Mononuclear cell (primary cell): ENCODE data around the gene KBTBD3. TPM values are rescaled to one million over a fixed set of nuclear protein-coding genes. Genes with fewer than 3 reads are reported as not detected.

ENCODE experiments used
- H3K27me3 ChIP-seq: 2 replicates; pipeline ENCODE4 v1.6.0; 2011; ENCODE audit warnings: low read length, control low read depth; ENCODE audit not compliant: insufficient read depth
- H3K4me1 ChIP-seq: 2 replicates; pipeline ENCODE4 v1.5.1; 2011; ENCODE audit warnings: mild to moderate bottlenecking, low read length, control low read depth; ENCODE audit not compliant: insufficient read depth
- H3K4me3 ChIP-seq: 2 replicates; pipeline ENCODE4 v1.5.1; 2011; ENCODE audit warnings: mild to moderate bottlenecking, low read length, moderate library complexity
- H3K9me3 ChIP-seq: 2 replicates; pipeline ENCODE4 v1.5.1; 2011; ENCODE audit warnings: low read depth, mild to moderate bottlenecking, control low read depth, low read length
- total RNA-seq: library from RNA; depleted of rRNA; stranded (reverse); fragments of >200 nt; gene quantifications from one replicate; pipeline ENCODE4 v1.2.3, GENCODE V29; 2012

Gene KBTBD3
- total RNA-seq, result 4.7 TPM

GRCh38 chr11:106076919-106077608, at the start of gene KBTBD3:
KBTBD3 (minus strand) TSS chr11:106077347; CDS start chr11:106059097, 18,250 bp downstream.
- no peaks in the 10 kb centered on the region for H3K27me3 ChIP-seq
- peak within 1 kb of the TSS; percentile 92 for H3K4me3 ChIP-seq
- peaks cover 22% of the 10 kb centered on the region for H3K4me1 ChIP-seq
- no peaks in the 10 kb centered on the region for H3K9me3 ChIP-seq

- no peaks in the 10 kb centered on the region for H3K4me1 ChIP-seq
- no peaks in the 10 kb centered on the region for H3K27me3 ChIP-seq
- no peak overlapping the region for H3K4me3 ChIP-seq
- H3K9me3 ChIP-seq, result no peaks in the 10 kb centered on the region
Observed at GRCh38 chr11:106121570-106122320, 44.6 kb upstream of the KBTBD3 start.

GRCh38 chr11:106105986-106106385, 28.8 kb upstream of the KBTBD3 start:
- Histone ChIP-seq H3K9me3 (no peaks in the 10 kb centered on the region), H3K4me3 (no peak overlapping the region), H3K4me1 (no peaks in the 10 kb centered on the region), H3K27me3 (no peaks in the 10 kb centered on the region)

- Histone ChIP-seq H3K4me1 (no peaks in the 10 kb centered on the region), H3K4me3 (no peak overlapping the region), H3K9me3 (no peaks in the 10 kb centered on the region), H3K27me3 (no peaks in the 10 kb centered on the region)
Observed at GRCh38 chr11:106101819-106102218, 24.7 kb upstream of the KBTBD3 start.

GRCh38 chr11:106101370-106101769, 24.2 kb upstream of the KBTBD3 start:
- Histone ChIP-seq H3K4me3 (no peak overlapping the region), H3K4me1 (no peaks in the 10 kb centered on the region), H3K27me3 (no peaks in the 10 kb centered on the region)

GRCh38 chr11:106098893-106099553, 21.9 kb upstream of the KBTBD3 start:
- Histone ChIP-seq H3K4me1 (no peaks in the 10 kb centered on the region), H3K27me3 (no peaks in the 10 kb centered on the region), H3K9me3 (no peaks in the 10 kb centered on the region)

More at GRCh38 chr11:106101370-106101769, 24.2 kb upstream of the KBTBD3 start:
- H3K9me3 ChIP-seq, result no peaks in the 10 kb centered on the region

GRCh38 chr11:106092446-106092845, 15.3 kb upstream of the KBTBD3 start:
- no peak overlapping the region for H3K4me3 ChIP-seq
- H3K9me3 ChIP-seq, result no peaks in the 10 kb centered on the region
- no peaks in the 10 kb centered on the region for H3K27me3 ChIP-seq
- no peaks in the 10 kb centered on the region for H3K4me1 ChIP-seq

More at GRCh38 chr11:106098893-106099553, 21.9 kb upstream of the KBTBD3 start:
- H3K4me3 ChIP-seq, result no peak overlapping the region

- Histone ChIP-seq H3K4me1 (peaks cover under 1% of the 10 kb centered on the region), H3K27me3 (no peaks in the 10 kb centered on the region), H3K9me3 (no peaks in the 10 kb centered on the region), H3K4me3 (no peak overlapping the region)
Observed at GRCh38 chr11:106091480-106092123, 14.5 kb upstream of the KBTBD3 start.

- Histone ChIP-seq H3K4me3 (no peak overlapping the region), H3K9me3 (no peaks in the 10 kb centered on the region), H3K4me1 (peaks cover 7% of the 10 kb centered on the region), H3K27me3 (no peaks in the 10 kb centered on the region)
Observed at GRCh38 chr11:106088896-106089295, 11.7 kb upstream of the KBTBD3 start.

- no peak overlapping the region for H3K4me3 ChIP-seq
- H3K4me1 ChIP-seq, result peaks cover 7% of the 10 kb centered on the region
- no peaks in the 10 kb centered on the region for H3K27me3 ChIP-seq
- no peaks in the 10 kb centered on the region for H3K9me3 ChIP-seq
Observed at GRCh38 chr11:106087815-106088435, 10.8 kb upstream of the KBTBD3 start.

GRCh38 chr11:106086850-106087249, 9.7 kb upstream of the KBTBD3 start:
- no peak overlapping the region for H3K4me3 ChIP-seq
- H3K4me1 ChIP-seq, result peaks cover 11% of the 10 kb centered on the region
- no peaks in the 10 kb centered on the region for H3K27me3 ChIP-seq
- H3K9me3 ChIP-seq, result no peaks in the 10 kb centered on the region

- Histone ChIP-seq H3K27me3 (no peaks in the 10 kb centered on the region), H3K9me3 (no peaks in the 10 kb centered on the region), H3K4me1 (peaks cover 11% of the 10 kb centered on the region), H3K4me3 (no peak overlapping the region)
Observed at GRCh38 chr11:106086135-106086534, 9.0 kb upstream of the KBTBD3 start.

GRCh38 chr11:106082096-106082495, 4.9 kb upstream of the KBTBD3 start:
- no peaks in the 10 kb centered on the region for H3K9me3 ChIP-seq
- no peaks in the 10 kb centered on the region for H3K27me3 ChIP-seq
- H3K4me3 ChIP-seq, result no peak overlapping the region
- H3K4me1 ChIP-seq, result peaks cover 27% of the 10 kb centered on the region

- no peaks in the 10 kb centered on the region for H3K9me3 ChIP-seq
- peaks cover 26% of the 10 kb centered on the region for H3K4me1 ChIP-seq
- H3K27me3 ChIP-seq, result no peaks in the 10 kb centered on the region
- H3K4me3 ChIP-seq, result peak within 1 kb of the TSS; percentile 92
Observed at GRCh38 chr11:106077609-106078455, 685 bp upstream of the KBTBD3 start, which contains the start of gene AASDHPPT. AASDHPPT (plus strand) TSS chr11:106077662; CDS start chr11:106077711, 49 bp downstream.
